Sigmoid colon (tissue), 4 donors: ENCODE results near the gene BMPR1A.

ENCODE experiments used
- EP300 ChIP-seq, 4 donors: sonication (generic); formaldehyde crosslinking; IDR thresholded peaks; one replicate each; pipeline ENCODE4 v1.6.1; 2017; ENCODE audit warnings: antibody characterized with exemption in 4 of 4
- POLR2A ChIP-seq, 2 donors: fragments of 450-650 bp; IDR thresholded peaks; one replicate each; pipeline ENCODE4 v1.6.1; 2016; ENCODE audit warnings: antibody characterized with exemption in 2 of 2, mild to moderate bottlenecking in 2 of 2, moderate library complexity in 2 of 2
- POLR2AphosphoS5 ChIP-seq, 4 donors: sonication (generic); formaldehyde crosslinking; IDR thresholded peaks; one replicate each; pipeline ENCODE4 v1.6.1; 2017; ENCODE audit warnings: antibody characterized with exemption in 4 of 4
- TF ChIP-seq, protein P1 (sequence below), 4 experiments: fragments of 450-650 bp in 3 of 4; fragments of 200-600 bp in 1 of 4; IDR thresholded peaks; one replicate each; pipeline ENCODE4 v1.5.1; 2016 to 2019; ENCODE audit warnings: antibody characterized with exemption in 4 of 4, mild to moderate bottlenecking in 3 of 4, moderate library complexity in 2 of 4

DNA sequence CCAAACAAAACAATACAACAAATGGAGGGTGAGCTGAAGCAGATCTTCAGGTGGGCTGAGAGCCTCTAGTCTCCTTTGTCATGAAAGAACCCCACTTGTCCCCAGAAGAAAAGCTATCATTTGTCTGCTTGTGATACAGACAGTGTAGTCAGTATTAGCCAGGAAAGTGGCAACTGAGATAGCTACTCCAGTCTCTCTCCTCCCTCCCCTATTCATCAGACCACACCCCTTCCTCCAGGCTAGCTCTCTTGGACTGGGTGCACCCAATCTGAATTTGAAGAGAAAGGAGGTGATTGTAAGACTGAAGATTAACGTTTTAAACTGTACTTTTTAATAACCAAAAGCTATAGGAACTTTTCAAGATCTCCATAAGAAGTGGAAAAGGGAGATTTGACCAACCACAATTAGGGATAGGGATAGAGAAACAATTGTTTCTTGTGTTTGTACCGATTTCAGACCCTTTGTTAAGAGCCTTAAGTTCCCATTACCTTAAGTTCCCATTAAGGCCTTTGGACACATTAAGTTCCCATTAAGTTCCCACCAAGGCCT is 14.1 kb downstream of the BMPR1A start:
- TF ChIP-seq, protein P1, sequence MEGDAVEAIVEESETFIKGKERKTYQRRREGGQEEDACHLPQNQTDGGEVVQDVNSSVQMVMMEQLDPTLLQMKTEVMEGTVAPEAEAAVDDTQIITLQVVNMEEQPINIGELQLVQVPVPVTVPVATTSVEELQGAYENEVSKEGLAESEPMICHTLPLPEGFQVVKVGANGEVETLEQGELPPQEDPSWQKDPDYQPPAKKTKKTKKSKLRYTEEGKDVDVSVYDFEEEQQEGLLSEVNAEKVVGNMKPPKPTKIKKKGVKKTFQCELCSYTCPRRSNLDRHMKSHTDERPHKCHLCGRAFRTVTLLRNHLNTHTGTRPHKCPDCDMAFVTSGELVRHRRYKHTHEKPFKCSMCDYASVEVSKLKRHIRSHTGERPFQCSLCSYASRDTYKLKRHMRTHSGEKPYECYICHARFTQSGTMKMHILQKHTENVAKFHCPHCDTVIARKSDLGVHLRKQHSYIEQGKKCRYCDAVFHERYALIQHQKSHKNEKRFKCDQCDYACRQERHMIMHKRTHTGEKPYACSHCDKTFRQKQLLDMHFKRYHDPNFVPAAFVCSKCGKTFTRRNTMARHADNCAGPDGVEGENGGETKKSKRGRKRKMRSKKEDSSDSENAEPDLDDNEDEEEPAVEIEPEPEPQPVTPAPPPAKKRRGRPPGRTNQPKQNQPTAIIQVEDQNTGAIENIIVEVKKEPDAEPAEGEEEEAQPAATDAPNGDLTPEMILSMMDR (IDR thresholded peaks at IDR 0.05) = no peak
- TF ChIP-seq POLR2A (IDR thresholded peaks at IDR 0.05) (no peak), EP300 (IDR thresholded peaks at IDR 0.05) (no peak), POLR2AphosphoS5 (IDR thresholded peaks at IDR 0.05) (no peak)
